Measurements from ENCODE around the gene ZBTB12. TPM values are rescaled to one million over a fixed set of nuclear protein-coding genes. Genes with fewer than 3 reads are reported as not detected.
A peak's percentile ranks its signal among the peaks of the same experiment; 100 is the strongest.

ZBTB12 gene
- total RNA-seq, 1 donor from 2014 or later, result 37.1 TPM

DNA sequence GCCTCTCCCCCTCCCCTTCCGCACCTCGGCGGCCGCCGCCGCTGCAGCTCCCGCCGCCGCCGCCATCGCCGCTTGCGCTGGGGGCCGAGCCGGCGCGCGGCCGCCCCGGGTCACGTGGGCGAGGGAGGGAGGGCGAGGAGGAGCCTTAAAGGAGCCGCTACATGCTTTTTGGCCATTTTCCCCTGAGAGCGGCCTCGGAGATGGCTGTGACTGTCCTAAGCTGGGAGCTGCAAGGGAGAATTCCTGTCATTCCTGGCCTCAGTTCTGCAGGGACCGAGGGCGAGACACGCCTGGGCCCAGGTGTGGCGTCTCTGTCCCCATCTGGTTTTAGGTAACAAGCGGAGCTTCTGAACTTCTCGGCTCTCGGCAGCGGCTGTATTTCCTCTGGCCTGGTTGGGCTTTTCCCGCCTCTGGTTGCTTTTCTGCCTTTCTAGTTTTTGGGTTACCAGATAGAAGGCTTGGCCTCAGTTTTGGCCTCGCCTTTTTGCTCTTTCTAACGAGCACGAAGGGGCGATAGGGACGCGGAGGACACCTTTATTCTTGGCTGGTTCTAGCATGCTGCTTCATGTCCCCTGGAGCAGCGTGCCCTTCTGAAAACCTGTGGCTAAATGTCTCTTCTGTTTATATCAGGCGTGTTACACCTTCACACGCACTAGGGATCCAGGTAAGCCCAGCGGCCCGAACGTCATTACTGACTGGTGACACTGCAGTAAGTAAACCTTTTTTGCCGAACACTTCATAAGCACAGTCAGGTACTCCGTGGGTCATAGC lies 4.1 kb downstream of the ZBTB12 start, which contains the start of gene EHMT2:
Gene EHMT2 (minus strand): TSS at position 87 of the 771 bp plus-strand sequence. CDS start 21 bp downstream, at position 66.
- Mint-ChIP-seq H3K27me3 (ENCODE audit: low read depth) (no peaks in the 10 kb centered on the region), H3K9me3 (no peaks in the 10 kb centered on the region), H3K27ac (peak within 1 kb of the TSS; percentile 97), H3K4me1 (peaks cover 33% of the 10 kb centered on the region), H3K4me3 (peak within 1 kb of the TSS; percentile 98), H3K36me3 (peaks cover 5% of the 10 kb centered on the region)
- peak; percentile 80 to 88 for DNase-seq (ENCODE audit: low spot score in 2 of 2, unreplicated experiment in 2 of 2)
- TF ChIP-seq, protein P1, sequence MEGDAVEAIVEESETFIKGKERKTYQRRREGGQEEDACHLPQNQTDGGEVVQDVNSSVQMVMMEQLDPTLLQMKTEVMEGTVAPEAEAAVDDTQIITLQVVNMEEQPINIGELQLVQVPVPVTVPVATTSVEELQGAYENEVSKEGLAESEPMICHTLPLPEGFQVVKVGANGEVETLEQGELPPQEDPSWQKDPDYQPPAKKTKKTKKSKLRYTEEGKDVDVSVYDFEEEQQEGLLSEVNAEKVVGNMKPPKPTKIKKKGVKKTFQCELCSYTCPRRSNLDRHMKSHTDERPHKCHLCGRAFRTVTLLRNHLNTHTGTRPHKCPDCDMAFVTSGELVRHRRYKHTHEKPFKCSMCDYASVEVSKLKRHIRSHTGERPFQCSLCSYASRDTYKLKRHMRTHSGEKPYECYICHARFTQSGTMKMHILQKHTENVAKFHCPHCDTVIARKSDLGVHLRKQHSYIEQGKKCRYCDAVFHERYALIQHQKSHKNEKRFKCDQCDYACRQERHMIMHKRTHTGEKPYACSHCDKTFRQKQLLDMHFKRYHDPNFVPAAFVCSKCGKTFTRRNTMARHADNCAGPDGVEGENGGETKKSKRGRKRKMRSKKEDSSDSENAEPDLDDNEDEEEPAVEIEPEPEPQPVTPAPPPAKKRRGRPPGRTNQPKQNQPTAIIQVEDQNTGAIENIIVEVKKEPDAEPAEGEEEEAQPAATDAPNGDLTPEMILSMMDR (IDR thresholded peaks at IDR 0.05; ENCODE audit: unreplicated experiment), result no peak

DNA sequence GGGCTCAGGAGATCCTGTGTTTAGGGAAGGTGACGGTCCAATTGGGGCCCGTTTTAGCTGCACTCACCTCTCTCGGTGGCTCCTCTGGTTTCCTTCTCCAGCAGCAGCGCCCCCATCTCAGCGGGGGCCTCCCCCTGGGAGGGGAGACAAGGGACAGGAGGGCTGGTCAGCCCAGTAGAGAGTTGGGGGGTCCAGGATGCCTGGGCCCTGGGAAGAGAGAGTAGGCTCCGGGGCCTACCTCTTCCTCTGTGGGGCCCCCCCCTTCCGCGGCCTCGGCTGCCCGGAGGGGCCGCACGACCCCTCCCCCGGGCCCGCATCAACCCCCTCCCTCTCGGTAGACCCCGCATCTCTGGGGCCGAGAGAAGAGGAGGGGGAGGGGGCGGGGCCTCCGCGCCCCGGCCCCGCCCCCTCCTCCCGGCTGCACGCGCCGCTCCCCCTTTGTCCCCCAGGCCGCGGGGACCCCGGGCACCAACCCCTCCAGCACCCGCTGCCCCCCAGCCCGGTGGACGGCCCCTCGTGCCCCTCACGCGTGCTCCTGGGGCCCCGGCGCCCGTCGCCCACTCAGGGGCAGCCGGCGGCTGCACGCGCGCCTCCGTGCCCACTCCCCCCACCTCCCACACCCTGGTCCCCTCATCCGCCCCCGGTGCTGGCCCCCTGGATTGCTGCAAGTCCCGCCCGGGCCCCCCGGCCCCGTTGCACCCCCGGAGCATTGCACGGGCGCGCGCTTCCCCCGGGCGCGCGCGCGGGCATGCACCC lies 4.9 kb downstream of the ZBTB12 start:
- TF ChIP-seq, protein P1 (IDR thresholded peaks at IDR 0.05; ENCODE audit: unreplicated experiment), result no peak
- Mint-ChIP-seq H3K4me3 (peak overlapping the region; percentile 78), H3K9me3 (no peaks in the 10 kb centered on the region), H3K27ac (peak overlapping the region; percentile 90), H3K4me1 (peaks cover 29% of the 10 kb centered on the region), H3K27me3 (ENCODE audit: low read depth) (no peaks in the 10 kb centered on the region), H3K36me3 (peaks cover 12% of the 10 kb centered on the region)
- no peak for DNase-seq (ENCODE audit: low spot score in 2 of 2, unreplicated experiment in 2 of 2)

DNA sequence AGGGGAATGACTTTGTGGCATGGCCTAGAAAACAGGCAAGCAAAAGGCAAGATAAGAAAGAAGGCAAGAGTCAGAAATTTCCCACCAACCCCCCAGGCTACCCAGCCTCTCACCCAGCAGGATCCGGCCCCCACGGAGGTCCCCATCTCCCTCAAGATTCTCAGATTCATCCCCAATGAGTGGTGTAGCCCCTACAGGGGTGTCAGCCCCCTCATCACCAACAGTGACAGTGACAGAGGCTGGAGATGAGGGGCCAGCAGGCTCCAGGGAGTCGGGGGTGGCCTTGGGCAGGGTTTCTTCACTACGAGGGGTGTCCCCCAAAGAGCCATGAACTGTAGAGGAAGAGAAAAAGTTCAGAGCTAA lies 5.4 kb downstream of the ZBTB12 start:
- peak overlapping the region; percentile 90 for H3K27ac Mint-ChIP-seq
- DNase-seq (ENCODE audit: low spot score in 2 of 2, unreplicated experiment in 2 of 2), result no peak
- no peaks in the 10 kb centered on the region for H3K9me3 Mint-ChIP-seq
- H3K27me3 Mint-ChIP-seq (ENCODE audit: low read depth), result no peaks in the 10 kb centered on the region
- peaks cover 29% of the 10 kb centered on the region for H3K4me1 Mint-ChIP-seq
- TF ChIP-seq, protein P1 (IDR thresholded peaks at IDR 0.05; ENCODE audit: unreplicated experiment), result no peak
- H3K36me3 Mint-ChIP-seq, result peaks cover 15% of the 10 kb centered on the region
- peak overlapping the region; percentile 78 for H3K4me3 Mint-ChIP-seq

DNA sequence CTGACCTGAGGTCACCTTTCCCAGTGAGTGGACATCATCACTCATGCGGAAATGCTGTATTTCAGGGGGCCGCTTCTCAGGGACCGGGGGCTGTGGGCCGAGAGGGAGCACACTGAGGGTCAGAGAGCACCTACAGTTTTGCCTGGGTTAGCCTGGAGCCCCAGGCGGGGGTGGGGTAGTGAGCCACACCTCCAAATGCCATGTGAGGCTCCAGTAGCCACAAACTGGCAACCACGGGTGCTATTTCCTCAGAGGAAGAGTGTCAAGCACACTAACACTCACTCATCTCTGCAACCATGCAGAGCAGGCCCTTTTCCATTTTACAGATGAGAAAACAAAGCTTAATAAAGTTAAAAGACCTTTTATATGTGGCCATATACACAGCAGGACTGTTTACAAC lies 9.1 kb downstream of the ZBTB12 start:
- DNase-seq (ENCODE audit: low spot score in 2 of 2, unreplicated experiment in 2 of 2), result no peak
- Mint-ChIP-seq H3K4me1 (peaks cover 6% of the 10 kb centered on the region), H3K4me3 (no peak overlapping the region), H3K27me3 (ENCODE audit: low read depth) (no peaks in the 10 kb centered on the region), H3K36me3 (peaks cover 31% of the 10 kb centered on the region), H3K27ac (no peak overlapping the region), H3K9me3 (no peaks in the 10 kb centered on the region)
- TF ChIP-seq, protein P1 (IDR thresholded peaks at IDR 0.05; ENCODE audit: unreplicated experiment), result no peak

DNA sequence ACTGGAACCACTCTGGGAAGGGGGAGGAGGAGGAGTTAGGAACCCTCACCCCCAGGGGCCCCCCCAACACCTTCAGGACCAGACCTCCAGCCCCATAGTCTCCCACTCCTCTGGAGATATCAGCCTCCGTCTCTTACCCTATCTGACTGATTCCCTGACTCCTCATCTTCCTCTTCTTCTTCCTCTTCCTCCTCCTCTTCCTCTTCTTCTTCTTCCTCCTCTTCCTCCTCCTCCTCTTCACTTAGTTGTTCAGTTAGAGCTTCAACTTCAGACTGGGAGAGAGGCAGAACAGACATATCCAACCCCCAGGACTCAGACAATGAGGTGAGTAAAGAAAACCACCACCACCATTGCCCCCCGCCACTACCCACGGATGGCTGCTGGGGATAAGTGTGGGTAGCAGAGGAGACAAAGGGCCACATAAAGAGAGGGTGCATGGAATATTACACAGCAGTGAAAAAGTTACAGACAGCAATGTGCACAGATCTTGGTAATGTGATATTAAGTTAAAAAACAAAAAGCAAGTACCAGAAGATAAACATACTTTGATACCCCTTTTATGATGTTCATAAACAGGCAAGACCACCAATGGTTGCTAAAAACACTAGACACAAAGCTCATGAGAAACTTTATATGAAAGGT lies 12.4 kb downstream of the ZBTB12 start:
- H3K27ac Mint-ChIP-seq, result no peak overlapping the region
- no peak overlapping the region for H3K4me3 Mint-ChIP-seq
- H3K9me3 Mint-ChIP-seq, result no peaks in the 10 kb centered on the region
- peaks cover 40% of the 10 kb centered on the region for H3K36me3 Mint-ChIP-seq
- H3K27me3 Mint-ChIP-seq (ENCODE audit: low read depth), result no peaks in the 10 kb centered on the region
- H3K4me1 Mint-ChIP-seq, result no peaks in the 10 kb centered on the region
- TF ChIP-seq, protein P1 (IDR thresholded peaks at IDR 0.05; ENCODE audit: unreplicated experiment), result no peak
- no peak for DNase-seq (ENCODE audit: low spot score in 2 of 2, unreplicated experiment in 2 of 2)

Measured in mesothelial cell of epicardium (in vitro differentiated cells).